NCI-H524 treated with DMSO at 0.1 percent for 48 hours (cell line): ENCODE measurements around the gene TBC1D21.

Source experiments
- DNase-seq: peaks from one replicate; lab custom pipeline; 2025; lab: John Stamatoyannopoulos, UW

TBC1D21 gene

DNA sequence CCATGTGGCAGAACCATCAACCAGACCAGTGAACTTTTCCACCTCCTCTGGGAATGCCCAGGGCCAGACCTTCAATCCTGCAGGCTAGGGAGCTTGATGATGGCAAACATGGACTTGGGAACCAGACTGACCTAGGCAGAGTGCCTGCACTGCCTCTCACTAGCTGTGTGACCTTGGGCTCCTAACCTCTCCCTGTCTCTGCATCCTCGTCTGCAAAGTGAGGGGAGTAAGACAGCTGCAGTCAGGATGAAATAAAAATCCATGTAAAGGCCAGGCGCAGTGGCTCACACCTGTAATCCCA, 35.4 kb downstream of the TBC1D21 start:
- DNase-seq: no peak

DNA sequence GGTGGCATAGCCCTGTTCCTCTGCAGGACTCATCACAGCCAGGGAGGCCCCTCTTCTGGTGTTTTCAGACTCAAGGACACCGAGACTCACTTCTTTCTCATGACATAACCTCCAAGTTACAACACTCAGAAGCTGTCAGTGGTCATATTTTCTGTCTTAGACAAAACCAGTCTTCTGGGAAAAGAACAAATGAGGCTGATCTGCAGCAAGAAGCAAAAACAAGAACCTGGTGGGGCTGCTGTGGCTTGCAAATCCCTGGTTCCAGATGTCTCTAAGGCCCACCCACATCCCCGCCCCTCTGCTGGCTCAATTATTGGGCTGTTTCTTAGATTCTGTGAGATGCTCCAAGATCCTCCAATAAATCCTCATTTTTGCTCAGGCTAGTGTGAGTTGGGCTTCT, 36.3 kb downstream of the TBC1D21 start:
- DNase-seq: no peak

DNA sequence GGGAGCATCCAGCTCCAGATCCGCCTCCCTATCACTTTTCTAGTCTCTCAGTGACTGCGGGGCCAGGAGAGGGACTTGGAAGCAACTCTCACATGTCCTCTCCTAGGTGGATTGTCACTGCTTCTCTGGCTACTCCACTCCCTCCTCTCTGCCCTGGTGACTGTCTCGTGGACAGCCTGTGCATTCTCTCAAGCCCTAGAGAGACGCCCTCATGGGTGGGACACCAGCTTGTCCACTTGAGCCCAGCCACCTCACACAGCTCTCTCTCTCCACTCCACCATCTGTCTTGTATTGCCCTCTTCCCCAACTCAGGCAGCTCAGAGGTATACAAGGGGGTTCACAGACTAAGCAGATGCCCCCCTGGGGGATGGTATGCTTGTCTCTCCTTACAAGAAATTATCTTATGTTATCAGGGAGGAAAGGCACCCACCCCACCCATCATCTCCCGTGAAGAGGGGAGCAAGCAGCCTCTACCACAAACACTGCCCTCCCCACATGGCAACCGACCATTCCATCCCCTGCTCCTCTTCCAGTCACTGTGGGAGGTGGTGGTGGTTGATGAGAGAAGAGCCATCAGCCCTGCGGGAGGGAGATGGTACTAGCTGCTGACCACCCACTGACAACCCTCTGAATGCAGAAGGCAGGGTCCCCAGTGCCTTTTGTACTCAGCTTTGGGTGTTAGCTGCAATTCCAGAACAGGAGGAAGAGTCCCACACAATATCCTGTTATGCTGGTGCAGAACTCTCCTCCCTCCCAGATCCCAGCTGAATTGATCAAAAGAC, 37.3 kb downstream of the TBC1D21 start:
- DNase-seq: peak; percentile 97

DNA sequence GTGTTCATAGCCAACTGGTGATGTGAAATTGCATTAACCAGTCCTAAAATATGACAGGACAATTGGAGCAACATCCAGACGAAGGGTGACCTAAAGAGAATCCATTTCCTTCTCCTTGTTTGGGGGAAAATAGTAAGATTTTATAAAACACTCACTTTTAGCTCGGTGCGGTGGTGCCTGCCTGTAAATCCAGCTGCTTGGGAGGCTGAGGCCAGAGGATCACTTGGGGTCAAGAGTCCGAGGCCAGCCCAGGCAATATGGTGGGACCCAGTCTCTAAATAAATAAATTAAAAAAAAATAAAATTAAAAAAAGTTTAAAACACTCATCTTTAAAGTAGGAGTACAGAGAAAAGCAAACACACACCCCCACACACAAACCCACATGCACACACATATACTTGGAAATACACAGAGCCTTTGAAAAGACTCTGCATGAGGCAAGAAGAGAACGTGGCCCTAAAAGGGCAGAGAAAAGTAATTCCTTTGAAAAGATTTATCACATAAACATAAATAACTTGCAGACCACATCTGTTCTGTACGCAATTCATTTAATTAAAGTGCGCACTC, 38.7 kb downstream of the TBC1D21 start:
- DNase-seq: no peak

DNA sequence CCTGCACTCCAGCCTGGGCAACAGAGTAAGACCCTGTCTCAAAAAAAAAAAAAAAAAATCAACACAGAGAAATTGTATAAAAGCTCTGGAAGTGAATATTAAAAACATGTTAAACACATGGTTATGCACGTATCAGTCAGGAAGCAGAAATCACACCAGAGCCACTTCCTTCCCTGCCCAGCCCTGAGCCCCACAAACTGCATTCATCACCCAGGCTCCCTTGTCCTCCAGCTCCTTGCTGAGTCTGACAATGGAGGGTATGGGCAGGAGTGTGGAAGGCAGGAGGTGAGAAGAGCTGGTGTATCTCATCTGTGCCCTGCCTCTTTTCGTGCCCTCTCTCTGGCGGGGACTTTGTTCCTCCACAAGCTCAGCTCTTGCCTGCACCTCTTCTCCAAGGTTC, 40.8 kb downstream of the TBC1D21 start:
- DNase-seq: no peak

DNA sequence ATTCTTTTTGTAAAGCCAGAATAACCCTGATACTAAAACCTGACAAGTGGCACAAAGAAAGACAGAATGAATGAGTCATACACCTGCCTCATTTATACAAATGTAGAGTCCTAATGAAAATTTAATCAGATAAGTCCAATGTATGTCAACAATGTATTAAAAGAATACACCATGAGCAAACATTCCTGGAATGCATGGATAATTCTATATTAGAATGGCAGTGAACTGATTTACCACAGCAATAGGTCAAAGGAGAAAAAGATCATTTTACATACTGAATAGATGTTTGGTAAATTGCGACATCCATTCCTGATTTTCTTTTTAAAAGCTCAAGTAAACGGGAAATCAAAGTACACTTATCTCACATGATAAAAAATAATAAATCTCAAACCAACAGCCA, 41.7 kb downstream of the TBC1D21 start:
- no peak for DNase-seq

DNA sequence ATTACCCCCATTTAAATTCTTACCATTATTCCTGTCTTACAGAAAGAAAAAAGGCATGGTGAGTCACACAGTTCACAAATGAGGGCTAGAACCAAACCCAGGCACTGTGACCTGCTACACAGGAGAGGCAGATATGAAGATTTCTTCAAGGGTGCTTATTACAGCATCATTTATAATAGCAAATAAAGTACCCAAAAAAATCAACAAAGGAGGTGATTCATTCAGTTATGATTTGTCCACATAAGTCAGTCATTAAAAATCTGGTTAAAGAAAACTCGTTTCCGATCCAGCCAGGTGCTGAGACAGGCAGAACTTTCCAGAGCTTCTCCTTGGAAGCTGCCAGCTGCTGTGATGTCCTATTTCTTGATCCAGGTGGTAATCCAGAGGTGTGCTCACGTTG, 45.4 kb downstream of the TBC1D21 start:
- DNase-seq: no peak

DNA sequence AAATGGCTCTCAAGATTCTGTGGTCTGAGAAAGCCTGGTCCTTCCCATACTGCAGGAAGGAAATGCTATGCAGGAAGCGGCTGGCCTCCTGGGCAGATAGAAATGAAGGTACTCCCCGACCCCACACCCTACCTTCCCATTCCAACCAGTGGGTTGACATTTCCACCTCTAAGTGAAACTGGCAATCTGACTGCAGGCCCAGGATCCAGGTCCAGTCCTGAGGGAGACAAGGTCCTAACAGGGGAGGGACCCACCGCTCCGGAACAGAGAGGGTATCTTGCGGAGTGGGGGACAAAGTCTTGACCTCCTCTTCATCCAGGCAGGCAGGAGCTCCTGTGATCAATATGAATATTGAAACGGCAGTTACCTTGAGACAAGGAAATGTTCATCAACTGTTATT, 46.3 kb downstream of the TBC1D21 start:
- no peak for DNase-seq

DNA sequence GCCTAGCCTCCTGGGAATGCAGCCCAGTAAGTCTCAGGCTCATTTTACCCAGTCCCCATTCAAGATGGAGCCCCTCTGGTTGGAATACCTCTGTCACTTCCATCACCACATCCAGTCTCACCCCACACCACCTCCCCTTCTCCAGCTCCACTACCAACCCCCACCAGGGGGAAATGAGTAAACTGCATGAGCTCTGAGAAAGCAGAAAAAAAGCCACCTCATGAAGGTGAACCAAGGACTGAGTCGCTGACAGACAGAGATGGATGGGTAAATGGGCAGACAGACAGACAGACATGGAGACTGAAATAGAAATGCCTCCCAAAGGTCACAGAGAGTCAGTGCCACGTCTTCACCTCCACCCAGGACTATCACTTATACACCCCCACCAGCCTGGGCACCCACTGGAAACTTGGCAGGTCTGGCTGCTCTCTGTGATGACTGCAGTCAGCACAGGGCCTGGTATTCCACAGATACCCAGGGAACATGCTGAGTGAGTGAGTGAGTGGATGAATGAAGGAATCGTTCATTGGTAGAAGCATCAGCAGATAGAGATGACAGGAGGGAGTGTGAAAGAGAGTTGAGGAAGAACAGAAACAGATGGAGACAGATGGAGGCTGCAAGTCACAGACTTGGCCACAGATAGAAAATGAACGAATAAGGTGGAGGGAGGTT, 48.0 kb downstream of the TBC1D21 start:
- DNase-seq: peak; percentile 33

DNA sequence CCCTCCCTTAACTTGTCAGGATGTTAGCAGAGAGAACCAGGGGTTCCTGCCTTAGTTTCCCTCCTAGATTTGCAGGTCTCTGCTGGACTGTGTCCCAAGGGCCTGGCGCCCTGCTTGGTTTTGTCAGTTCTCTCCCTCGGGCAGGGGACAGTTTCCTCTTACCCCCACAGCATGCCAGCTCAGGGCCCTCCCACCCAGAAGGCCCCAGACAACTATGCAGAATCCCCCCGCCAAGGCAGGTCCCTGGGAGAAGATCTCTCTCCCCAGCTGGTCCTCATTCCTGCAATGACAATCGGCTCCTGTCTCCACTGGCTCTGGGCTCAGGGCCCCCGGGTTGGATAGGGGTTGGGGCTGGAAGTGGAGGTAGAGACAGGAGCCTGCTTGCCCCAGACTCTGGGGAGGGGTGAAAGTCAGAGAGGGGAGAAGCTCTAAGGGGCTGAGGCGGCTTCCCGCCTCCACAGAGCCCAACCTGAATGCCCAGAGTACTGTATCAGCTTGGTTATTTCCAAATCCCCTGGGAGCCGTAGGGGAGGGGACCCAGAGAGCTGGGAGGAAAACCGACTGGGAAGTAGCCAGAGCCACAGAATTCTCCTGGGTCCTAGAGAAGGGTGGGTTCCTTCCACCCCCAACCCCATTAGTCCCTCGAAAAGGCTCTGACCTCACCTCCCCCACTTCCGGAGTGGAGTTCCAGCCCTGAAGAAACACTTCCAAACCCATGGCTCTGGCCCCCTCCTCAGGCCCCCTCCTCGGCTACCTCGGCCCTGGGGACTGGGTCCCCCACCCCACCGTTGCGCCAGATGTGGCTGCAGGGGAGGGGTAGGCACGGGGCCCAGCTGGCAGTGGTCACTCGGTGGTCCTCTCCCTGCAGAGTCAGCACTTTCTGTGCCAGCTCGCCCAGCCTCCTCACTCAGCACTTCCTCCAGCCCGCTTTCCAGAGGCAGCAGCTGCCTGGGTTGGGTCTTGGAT, 49.1 kb downstream of the TBC1D21 start:
- peak; percentile 53 for DNase-seq

DNA sequence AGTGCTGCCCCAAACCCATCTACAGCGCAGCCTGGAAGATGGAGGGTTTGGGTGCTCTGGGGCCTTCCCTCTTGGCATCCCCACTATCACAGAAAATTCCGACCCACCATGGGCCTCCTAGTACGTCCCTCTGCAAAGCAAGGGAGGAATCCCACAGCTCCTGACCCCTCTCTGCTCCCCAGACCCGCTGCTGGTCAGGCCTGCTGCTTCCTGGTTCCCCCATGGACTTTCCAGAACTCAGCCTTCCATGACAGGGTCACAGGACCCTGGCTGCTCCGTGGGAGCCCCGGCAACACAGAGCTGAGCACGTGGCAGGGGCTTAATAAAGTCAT, 49.8 kb downstream of the TBC1D21 start:
- no peak for DNase-seq

DNA sequence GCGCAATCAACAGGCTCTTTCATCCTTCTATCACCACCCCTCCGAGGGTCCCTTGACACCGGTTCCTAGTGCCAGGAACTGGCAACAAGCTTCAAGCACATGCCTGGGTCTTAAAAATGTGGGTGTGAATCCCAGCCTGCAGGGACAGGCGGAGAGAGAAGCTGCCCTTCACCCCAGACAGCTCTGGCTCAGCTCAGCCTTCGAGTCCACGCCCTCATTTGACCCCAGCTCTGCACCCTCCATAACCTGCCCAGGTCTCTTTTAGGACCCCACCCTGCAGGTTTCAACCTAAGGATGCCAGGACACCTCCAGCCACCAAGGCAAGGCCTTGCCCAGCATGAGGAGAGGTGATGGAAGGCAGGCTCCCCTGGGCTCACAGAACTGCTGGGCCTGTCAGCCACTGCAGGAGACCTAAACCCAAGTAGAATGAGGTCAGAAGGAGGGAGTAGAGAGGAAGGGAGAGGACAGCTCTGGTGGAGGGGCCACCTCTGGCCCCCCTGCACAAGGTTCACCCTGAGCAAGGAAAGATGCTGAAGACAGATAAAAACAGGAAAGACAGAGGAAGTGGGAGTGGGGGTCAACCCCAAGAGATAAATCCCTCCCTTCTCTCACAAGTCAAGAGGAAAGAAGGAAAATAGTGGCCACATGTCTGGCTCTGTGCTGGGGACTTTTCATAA, 50.3 kb downstream of the TBC1D21 start:
- DNase-seq: no peak

DNA sequence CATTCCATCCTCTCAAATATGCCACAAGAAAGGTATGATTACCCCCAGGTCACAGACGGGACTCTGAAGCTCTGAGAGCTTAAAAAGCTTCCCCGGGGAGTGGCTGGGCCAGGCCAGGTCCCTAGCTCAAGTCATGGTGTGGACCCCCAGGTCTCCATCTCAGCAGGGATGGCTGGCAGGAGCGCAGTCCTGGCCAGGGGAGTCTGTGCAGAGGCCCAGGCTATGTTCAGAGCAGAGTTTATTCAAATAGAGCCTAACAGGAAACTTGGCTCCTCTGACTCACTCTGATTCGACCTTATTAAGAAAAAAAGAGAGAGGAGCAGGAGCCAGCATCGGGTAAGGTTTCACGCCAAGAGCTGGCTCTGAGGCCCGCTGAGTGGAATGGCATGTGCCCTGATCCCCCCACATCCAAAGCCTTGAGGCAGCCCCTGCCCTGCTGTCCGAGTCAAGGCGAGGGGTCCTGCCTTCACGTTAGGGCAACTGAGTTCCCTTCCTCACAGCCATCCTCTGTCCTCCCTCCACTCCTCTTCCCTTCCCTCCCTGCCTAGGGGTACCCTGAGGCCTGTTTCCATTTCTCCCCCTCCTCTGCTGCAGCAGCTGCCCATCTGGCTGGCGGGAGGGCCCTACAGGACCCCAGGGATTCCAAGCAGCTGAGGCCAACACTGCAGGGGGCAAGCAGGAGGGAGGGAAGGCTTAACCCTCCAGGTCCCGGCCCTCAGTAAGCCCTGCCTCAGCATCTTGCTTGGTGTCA, 51.0 kb downstream of the TBC1D21 start:
- DNase-seq: peak; percentile 88

DNA sequence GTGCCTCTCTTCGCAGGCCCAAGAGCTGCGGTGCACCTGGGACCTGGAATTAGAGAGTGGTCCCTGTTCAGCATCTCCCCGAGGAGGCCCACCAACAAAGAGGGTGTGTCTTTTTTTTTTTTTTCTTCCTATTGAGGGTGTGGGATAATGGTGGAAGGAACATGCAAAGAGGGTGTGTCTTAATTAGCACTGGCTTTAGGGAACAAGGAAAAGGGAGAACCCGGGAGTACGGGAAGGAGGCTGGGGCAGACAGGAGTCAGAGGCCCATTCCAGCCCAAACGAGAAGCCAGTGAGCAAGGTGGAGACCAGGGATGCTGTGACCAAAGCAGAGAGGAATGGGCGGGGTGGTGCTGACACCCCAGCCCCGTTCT, 52.5 kb downstream of the TBC1D21 start:
- DNase-seq: no peak

DNA sequence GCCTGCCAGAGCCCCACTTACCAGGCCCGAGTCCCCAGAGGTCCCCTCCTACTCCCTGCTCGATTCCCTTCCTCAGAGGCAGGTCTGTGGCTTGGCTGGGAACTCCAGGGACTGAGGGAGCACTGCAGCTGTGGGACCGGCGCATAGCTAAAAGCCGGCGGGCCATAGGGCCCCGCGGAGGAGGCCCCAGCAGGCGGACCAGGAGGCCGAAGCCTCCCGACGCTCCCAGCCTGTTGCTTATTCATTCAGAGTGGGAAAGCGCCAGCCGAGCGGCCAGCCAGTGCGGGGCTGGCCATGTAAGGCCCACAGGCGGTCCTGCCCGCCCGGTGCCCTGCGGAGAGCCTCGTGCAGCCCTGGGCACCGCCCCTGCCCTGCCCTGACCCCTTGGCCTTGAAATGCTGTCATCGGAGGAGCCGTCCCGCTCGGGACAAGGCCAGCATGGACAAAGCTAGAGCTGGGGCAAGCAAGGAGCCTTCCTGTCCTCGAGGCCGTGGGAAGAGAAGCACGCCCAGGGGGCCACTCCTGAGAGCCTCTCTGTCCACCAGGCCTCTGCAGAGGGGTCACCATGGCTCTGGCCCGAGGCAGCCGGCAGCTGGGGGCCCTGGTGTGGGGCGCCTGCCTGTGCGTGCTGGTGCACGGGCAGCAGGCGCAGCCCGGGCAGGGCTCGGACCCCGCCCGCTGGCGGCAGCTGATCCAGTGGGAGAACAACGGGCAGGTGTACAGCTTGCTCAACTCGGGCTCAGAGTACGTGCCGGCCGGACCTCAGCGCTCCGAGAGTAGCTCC, 53.0 kb downstream of the TBC1D21 start, which contains the start of gene LOXL1:
Gene LOXL1, plus strand, starts transcription at position 244 of the 784 bp plus-strand sequence. Its CDS starts 322 bp downstream, at position 566.
- DNase-seq: peak; percentile 41

DNA sequence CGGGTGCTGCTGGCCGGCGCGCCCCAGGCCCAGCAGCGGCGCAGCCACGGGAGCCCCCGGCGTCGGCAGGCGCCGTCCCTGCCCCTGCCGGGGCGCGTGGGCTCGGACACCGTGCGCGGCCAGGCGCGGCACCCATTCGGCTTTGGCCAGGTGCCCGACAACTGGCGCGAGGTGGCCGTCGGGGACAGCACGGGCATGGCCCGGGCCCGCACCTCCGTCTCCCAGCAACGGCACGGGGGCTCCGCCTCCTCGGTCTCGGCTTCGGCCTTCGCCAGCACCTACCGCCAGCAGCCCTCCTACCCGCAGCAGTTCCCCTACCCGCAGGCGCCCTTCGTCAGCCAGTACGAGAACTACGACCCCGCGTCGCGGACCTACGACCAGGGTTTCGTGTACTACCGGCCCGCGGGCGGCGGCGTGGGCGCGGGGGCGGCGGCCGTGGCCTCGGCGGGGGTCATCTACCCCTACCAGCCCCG, 53.7 kb downstream of the TBC1D21 start:
- no peak for DNase-seq

DNA sequence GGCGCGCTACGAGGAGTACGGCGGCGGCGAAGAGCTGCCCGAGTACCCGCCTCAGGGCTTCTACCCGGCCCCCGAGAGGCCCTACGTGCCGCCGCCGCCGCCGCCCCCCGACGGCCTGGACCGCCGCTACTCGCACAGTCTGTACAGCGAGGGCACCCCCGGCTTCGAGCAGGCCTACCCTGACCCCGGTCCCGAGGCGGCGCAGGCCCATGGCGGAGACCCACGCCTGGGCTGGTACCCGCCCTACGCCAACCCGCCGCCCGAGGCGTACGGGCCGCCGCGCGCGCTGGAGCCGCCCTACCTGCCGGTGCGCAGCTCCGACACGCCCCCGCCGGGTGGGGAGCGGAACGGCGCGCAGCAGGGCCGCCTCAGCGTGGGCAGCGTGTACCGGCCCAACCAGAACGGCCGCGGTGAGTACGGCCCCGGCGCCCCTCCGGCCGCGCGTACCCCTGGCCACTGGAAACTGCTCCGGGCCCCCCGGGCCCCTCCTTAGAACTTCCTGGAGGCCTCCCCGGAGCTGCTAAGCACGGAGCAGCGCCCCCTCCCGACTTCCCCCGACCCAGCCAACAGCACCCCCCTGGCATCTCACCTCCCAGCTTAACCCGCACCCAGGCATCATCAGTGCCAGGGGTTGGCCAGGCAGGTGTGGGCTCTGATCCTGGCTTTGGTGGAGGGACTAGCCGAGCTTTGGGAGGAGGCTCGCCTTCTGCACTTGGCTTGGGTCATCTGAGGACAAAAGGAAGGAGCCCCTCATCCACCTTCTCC, 54.3 kb downstream of the TBC1D21 start:
- DNase-seq: no peak

DNA sequence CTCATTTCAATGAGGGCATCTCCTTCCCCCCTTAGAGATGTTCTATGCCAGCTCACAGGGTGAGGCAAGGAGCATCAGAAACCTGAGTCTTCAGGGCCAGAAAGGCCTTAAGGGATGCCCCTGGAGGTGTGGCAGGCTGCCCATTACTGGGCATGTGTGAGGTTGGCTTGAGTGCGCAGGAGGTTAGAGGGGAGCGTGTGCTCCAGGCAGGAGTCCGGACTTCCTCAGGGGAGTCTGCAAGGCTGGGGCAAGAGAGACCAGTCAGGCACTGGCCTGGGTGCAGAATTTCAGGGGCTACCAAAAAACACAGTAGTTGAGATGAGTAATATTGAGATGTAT, 54.8 kb downstream of the TBC1D21 start:
- DNase-seq: no peak

DNA sequence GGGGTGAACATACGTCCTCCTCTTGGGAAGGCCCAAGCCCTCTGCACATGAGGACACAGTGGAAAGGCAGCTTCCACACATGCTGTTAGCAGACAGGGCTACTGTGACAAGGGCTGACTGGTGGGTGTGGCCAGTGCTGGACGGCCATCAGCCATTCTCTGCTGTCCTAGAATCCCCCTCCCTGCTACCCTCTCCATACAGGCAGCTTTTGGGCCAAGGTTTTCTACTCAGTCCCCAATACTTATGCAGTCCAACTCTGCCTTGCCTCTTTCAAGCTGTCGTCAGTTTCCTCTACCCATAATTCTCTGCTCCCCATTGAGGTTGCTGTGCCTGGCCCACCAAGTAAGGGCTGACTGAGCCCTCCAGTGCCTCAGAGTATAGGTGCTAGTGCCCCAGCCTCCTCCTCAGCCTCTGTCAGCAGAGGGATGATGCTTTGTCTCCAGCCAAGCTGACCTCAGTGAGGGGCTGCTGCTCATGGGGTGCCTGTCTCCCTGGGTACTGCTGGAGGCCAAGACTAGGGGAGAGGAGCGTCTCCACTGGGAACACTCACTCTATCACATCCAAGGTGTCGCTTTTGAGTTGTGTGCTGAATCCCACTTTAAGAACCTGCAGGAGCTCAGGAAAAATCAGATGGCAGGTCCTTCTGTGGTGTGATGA, 55.7 kb downstream of the TBC1D21 start:
- DNase-seq: no peak
